ENCODE data around the gene MMP17.

MMP17 gene

GRCh38 chr12:131829791-131830334 is 1.7 kb downstream of the MMP17 start:
- no peak for DNase-seq (ENCODE audit: low read depth in 2 of 2)

GRCh38 chr12:131830335-131830913 is 2.2 kb downstream of the MMP17 start:
- DNase-seq (ENCODE audit: low read depth in 2 of 2): peak; percentile 57 to 60

- DNase-seq (ENCODE audit: low read depth in 2 of 2): no peak
Observed at GRCh38 chr12:131830914-131831571, 2.9 kb downstream of the MMP17 start.

- peak; percentile 80 to 84 for DNase-seq (ENCODE audit: low read depth in 2 of 2)
Observed at GRCh38 chr12:131831635-131832041, 3.4 kb downstream of the MMP17 start.

DNA sequence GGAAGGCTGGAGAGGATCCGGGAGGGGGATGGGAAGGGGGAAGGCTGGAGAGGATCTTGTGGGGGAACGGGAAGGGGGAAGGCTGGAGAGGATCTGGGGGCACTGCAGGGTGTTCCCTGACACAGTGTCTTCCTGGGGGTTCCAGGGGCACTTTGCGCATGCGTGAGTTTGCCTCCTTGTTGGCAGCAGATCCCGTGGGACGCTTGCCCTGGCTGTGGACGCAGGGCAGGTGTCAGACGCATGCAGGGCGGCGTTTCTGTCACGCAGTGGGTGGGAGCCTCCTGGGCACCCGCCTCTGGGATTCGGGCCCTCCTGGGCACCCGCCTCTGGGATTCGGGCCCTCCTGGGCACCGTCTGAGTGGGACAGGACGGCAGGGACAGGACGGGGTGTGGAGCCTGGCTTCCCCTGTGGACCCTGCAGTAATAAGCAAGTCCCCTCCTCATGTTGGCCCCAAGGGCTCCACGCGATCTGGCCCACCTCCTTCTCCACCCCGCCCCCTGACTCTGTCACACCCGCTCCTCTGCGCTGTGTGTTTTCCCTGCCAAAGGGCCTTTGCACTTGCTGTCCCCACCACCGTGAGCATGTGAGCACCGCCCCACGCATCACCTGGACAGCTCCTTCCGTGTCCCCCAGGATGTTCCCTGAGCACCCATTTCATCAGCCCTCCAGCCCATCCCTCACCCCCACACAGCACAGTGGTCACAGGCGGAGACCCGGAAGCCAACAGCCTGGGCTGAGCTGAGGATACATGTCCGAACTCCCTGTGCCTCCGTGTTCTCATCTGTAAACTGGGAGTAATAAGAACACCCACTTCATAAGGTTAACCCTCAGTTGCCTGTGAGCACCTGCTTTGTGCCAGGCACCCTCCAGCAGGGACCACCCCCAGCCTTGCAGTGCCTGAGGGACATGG is 4.4 kb downstream of the MMP17 start:
- DNase-seq (ENCODE audit: low read depth in 2 of 2): no peak

GRCh38 chr12:131833288-131833895 is 5.2 kb downstream of the MMP17 start:
- DNase-seq (ENCODE audit: low read depth in 2 of 2): no peak

DNA sequence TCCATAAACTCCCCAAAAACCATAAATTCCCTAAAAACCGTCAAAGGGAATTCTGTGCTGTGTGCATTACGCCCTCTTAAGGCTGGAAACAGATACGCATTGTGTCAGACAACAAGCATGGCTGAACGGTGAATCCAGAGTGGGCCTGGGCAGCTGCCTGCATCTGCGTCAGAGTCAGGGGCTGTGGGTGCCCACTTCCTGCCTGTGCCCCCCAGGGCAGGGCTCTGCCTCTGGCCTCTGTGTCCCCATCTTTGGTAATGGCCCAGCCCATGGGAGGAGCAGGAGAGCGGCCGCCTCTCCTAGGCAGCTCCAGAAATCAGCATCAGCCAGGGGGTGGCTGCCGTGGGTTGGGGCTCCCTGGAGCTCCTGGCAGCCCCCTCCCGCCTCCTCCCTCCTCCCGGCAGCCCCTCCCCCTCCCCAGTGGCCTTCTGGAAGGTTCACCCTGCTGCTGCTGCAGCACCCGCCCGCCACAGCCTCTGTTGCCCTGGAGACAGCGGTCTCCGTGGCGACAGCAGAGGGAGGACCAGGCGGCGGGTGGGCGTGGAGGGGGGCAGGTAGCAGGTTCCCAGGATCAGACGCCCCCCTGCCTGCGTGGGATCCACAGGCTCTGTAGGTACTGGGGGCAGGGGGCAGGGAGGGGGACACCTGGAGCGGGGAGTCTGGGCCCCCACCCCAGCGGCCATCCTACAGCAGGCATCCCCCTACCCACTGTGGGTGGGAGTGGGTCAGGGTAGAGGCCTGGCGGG is 5.9 kb downstream of the MMP17 start:
- no peak for DNase-seq (ENCODE audit: low read depth in 2 of 2)

DNA sequence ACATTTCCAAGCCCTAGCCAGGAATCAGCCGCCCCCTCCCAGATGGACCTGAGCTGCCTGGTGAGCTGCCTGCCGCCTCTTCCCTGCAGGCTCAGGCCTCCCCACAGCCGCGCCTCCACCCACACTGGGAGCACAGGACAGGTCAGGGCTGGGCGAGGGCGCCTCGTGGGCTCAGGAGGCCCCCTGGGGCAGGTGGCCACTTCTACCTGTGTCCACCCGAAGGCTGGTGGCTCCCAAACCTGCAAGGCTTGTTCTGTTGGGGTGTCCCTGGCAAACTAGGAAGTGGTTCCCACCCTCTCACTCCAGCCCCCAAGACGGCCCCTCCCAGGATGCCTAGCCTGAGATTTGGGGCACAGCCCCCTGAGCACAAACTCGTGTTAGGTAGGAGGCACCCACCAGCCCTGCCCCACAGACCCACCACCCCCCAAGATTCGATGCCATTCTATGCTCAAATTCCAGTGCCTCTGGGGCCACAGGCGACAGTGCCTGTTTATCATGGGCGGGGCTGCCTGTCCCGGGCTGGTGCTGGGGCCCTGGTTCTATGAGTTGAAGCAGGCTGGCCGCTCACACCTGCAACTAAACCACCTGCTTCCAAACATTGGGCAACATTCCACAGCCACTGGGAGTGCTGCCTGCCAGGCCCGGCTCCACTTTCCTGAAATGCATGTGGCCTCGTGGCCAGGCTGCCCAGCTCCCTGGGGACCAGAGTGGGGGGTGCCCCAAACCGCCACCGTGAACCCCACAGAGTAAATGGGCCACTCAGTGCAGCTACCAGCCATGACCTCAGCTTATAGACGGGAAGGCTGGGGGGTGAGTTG is 6.8 kb downstream of the MMP17 start:
- no peak for DNase-seq (ENCODE audit: low read depth in 2 of 2)

- DNase-seq (ENCODE audit: low read depth in 2 of 2): no peak
Observed at GRCh38 chr12:131835616-131836171, 7.5 kb downstream of the MMP17 start.

GRCh38 chr12:131836193-131836592 is 8.0 kb downstream of the MMP17 start:
- DNase-seq (ENCODE audit: low read depth in 2 of 2): no peak

DNA sequence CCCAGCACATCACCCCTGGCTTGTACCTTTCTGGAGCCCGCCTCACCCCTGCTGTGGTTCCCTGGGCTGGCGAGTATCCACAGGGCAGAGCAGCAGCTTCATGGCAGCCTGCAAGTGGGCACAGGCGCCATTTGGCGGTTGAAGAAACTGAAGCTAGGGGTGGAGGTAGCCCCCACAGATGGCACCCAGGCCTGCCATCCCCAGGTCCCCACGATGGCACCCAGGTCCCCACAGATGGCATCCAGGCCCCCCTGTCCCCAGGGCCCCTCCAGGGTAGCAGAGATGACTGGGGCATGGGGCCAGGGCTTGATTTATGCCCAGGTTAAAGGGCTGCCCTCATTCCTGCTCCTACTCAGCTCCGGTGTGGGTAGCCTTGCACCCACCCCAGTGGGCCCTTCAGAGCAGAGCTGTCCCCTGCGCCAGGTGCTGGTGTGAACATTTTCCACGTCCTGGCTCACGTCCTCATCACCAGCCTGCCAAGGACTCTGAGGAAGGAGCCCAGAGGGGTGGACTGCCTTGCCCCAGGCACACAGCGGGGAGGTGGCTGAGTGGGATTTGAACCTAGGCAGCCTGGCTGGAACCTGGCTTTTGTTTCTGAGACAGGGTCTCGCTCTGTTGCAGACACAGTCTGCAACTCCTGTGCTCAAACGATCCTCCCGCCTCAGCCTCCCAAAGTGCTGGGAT is 8.7 kb downstream of the MMP17 start:
- no peak for DNase-seq (ENCODE audit: low read depth in 2 of 2)

- DNase-seq (ENCODE audit: low read depth in 2 of 2): no peak
Observed at GRCh38 chr12:131840643-131841416, 12.6 kb downstream of the MMP17 start.

GRCh38 chr12:131841547-131841946 is 13.4 kb downstream of the MMP17 start:
- no peak for DNase-seq (ENCODE audit: low read depth in 2 of 2)

GRCh38 chr12:131842169-131842568 is 14.0 kb downstream of the MMP17 start:
- no peak for DNase-seq (ENCODE audit: low read depth in 2 of 2)

- DNase-seq (ENCODE audit: low read depth in 2 of 2): no peak
Observed at GRCh38 chr12:131843527-131843926, 15.3 kb downstream of the MMP17 start.

GRCh38 chr12:131844140-131844539 is 15.9 kb downstream of the MMP17 start:
- no peak for DNase-seq (ENCODE audit: low read depth in 2 of 2)

DNA sequence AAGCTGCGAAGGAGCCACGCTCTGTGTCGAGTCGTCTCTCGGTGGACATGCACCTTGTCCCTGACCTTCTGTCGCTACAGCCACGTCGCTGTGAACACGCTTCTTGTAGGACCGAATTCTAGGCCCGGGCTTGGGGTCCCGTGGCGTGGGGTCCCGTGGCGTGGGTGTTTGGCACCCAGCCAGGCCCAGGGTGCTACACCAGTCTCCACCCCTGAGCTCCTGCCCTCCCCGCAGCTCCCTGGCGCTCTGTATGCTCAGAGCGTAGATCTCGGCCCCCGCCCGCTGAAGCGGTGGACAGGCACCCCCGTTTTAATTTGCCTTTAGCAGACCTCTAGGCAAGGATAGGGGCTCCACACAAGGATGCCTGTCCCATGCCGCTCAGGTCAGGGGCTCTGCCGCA is 16.5 kb downstream of the MMP17 start:
- DNase-seq (ENCODE audit: low read depth in 2 of 2): no peak

- DNase-seq (ENCODE audit: low read depth in 2 of 2): no peak
Observed at GRCh38 chr12:131845121-131845520, 16.9 kb downstream of the MMP17 start.

- no peak for DNase-seq (ENCODE audit: low read depth in 2 of 2)
Observed at GRCh38 chr12:131847456-131847855, 19.3 kb downstream of the MMP17 start.

All from fibroblast of skin of left biceps (primary cell).